Measurements from ENCODE around the gene ZNF831. TPM values are rescaled to one million over a fixed set of nuclear protein-coding genes. Genes with fewer than 3 reads are reported as not detected.

ZNF831 gene
- total RNA-seq, 1 donor from 2014 or later = not detected

GRCh38 chr20:59157531-59157930 lies 6.1 kb upstream of the ZNF831 start:
- no peak for FAIRE-seq
- Histone ChIP-seq H3K27ac (ENCODE audit: low read depth, low read length) (no peak overlapping the region), H3K4me3 (ENCODE audit: insufficient read depth, low read depth, low read length) (no peak overlapping the region), H3K4me1 (ENCODE audit: insufficient read depth, low read length) (no peaks in the 10 kb centered on the region), H2AFZ (ENCODE audit: low read depth, low read length) (no peak overlapping the region), H4K20me1 (ENCODE audit: insufficient read depth, low read length) (no peaks in the 10 kb centered on the region), H3K27me3 (ENCODE audit: insufficient read depth, low read length) (peaks cover 2% of the 10 kb centered on the region), H3K79me2 (ENCODE audit: insufficient read depth, low read length) (no peaks in the 10 kb centered on the region), H3K9ac (ENCODE audit: low read length) (no peak overlapping the region), H3K9me3 (ENCODE audit: insufficient read depth, low read depth, low read length) (peaks cover 3% of the 10 kb centered on the region), H3K36me3 (ENCODE audit: insufficient read depth, low read length) (no peaks in the 10 kb centered on the region), H3K4me2 (ENCODE audit: low read length) (no peak overlapping the region)
- H3K27ac Mint-ChIP-seq (ENCODE audit: unreplicated experiment) = no peak overlapping the region
- peaks cover 30% of the 10 kb centered on the region for H3K27me3 Mint-ChIP-seq (ENCODE audit: low read depth, unreplicated experiment)
- no peaks in the 10 kb centered on the region for H3K4me1 Mint-ChIP-seq (ENCODE audit: low read depth, unreplicated experiment)
- TF ChIP-seq EZH2 (IDR thresholded peaks at IDR 0.05; ENCODE audit: insufficient read depth, low read length) (no peak), CTCF (IDR thresholded peaks at IDR 0.05; ENCODE audit: insufficient read depth, low read depth, low read length) (no peak)
- no peaks in the 10 kb centered on the region for H3K36me3 Mint-ChIP-seq (ENCODE audit: low read depth, unreplicated experiment)
- H3K4me3 Mint-ChIP-seq (ENCODE audit: unreplicated experiment) = no peak overlapping the region
- no peaks in the 10 kb centered on the region for H3K9me3 Mint-ChIP-seq (ENCODE audit: unreplicated experiment)
- DNase-seq (ENCODE audit: low read depth) = no peak

GRCh38 chr20:59157961-59158541 lies 5.6 kb upstream of the ZNF831 start:
- H3K27me3 Mint-ChIP-seq (ENCODE audit: low read depth, unreplicated experiment) = peaks cover 25% of the 10 kb centered on the region
- H3K4me1 ChIP-seq (ENCODE audit: insufficient read depth, low read length) = no peaks in the 10 kb centered on the region
- TF ChIP-seq EZH2 (IDR thresholded peaks at IDR 0.05; ENCODE audit: insufficient read depth, low read length) (no peak), CTCF (IDR thresholded peaks at IDR 0.05; ENCODE audit: insufficient read depth, low read depth, low read length) (no peak)
- no peaks in the 10 kb centered on the region for H3K36me3 Mint-ChIP-seq (ENCODE audit: low read depth, unreplicated experiment)
- no peak overlapping the region for H3K9ac ChIP-seq (ENCODE audit: low read length)
- no peaks in the 10 kb centered on the region for H3K9me3 ChIP-seq (ENCODE audit: insufficient read depth, low read depth, low read length)
- no peaks in the 10 kb centered on the region for H3K9me3 Mint-ChIP-seq (ENCODE audit: unreplicated experiment)
- no peak overlapping the region for H3K4me2 ChIP-seq (ENCODE audit: low read length)
- no peak overlapping the region for H2AFZ ChIP-seq (ENCODE audit: low read depth, low read length)
- no peak for DNase-seq (ENCODE audit: low read depth)
- H3K27ac ChIP-seq (ENCODE audit: low read depth, low read length) = no peak overlapping the region
- H3K27ac Mint-ChIP-seq (ENCODE audit: unreplicated experiment) = peak overlapping the region; percentile 15
- no peak for FAIRE-seq
- no peaks in the 10 kb centered on the region for H3K36me3 ChIP-seq (ENCODE audit: insufficient read depth, low read length)
- H3K79me2 ChIP-seq (ENCODE audit: insufficient read depth, low read length) = no peaks in the 10 kb centered on the region
- no peaks in the 10 kb centered on the region for H4K20me1 ChIP-seq (ENCODE audit: insufficient read depth, low read length)
- H3K4me3 ChIP-seq (ENCODE audit: insufficient read depth, low read depth, low read length) = no peak overlapping the region
- no peaks in the 10 kb centered on the region for H3K4me1 Mint-ChIP-seq (ENCODE audit: low read depth, unreplicated experiment)
- H3K4me3 Mint-ChIP-seq (ENCODE audit: unreplicated experiment) = no peak overlapping the region
- H3K27me3 ChIP-seq (ENCODE audit: insufficient read depth, low read length) = peaks cover 2% of the 10 kb centered on the region

- DNase-seq (ENCODE audit: low read depth) (no peak), FAIRE-seq (no peak)
- H3K4me3 ChIP-seq (ENCODE audit: insufficient read depth, low read depth, low read length) = no peak overlapping the region
- no peak overlapping the region for H3K27ac ChIP-seq (ENCODE audit: low read depth, low read length)
- Mint-ChIP-seq H3K27me3 (ENCODE audit: low read depth, unreplicated experiment) (peaks cover 25% of the 10 kb centered on the region), H3K4me3 (ENCODE audit: unreplicated experiment) (no peak overlapping the region), H3K9me3 (ENCODE audit: unreplicated experiment) (no peaks in the 10 kb centered on the region), H3K4me1 (ENCODE audit: low read depth, unreplicated experiment) (no peaks in the 10 kb centered on the region), H3K27ac (ENCODE audit: unreplicated experiment) (no peak overlapping the region), H3K36me3 (ENCODE audit: low read depth, unreplicated experiment) (no peaks in the 10 kb centered on the region)
- H3K9me3 ChIP-seq (ENCODE audit: insufficient read depth, low read depth, low read length) = no peaks in the 10 kb centered on the region
- no peaks in the 10 kb centered on the region for H4K20me1 ChIP-seq (ENCODE audit: insufficient read depth, low read length)
- no peaks in the 10 kb centered on the region for H3K36me3 ChIP-seq (ENCODE audit: insufficient read depth, low read length)
- no peak overlapping the region for H2AFZ ChIP-seq (ENCODE audit: low read depth, low read length)
- H3K4me1 ChIP-seq (ENCODE audit: insufficient read depth, low read length) = no peaks in the 10 kb centered on the region
- no peak overlapping the region for H3K4me2 ChIP-seq (ENCODE audit: low read length)
- TF ChIP-seq CTCF (IDR thresholded peaks at IDR 0.05; ENCODE audit: insufficient read depth, low read depth, low read length) (no peak), EZH2 (IDR thresholded peaks at IDR 0.05; ENCODE audit: insufficient read depth, low read length) (no peak)
- H3K27me3 ChIP-seq (ENCODE audit: insufficient read depth, low read length) = peaks cover 2% of the 10 kb centered on the region
- no peak overlapping the region for H3K9ac ChIP-seq (ENCODE audit: low read length)
- no peaks in the 10 kb centered on the region for H3K79me2 ChIP-seq (ENCODE audit: insufficient read depth, low read length)
These were observed 4.9 kb upstream of the ZNF831 start for GRCh38 chr20:59158673-59159072.

Measured in astrocyte (in vitro differentiated cells and primary cell).